NT2/D1 (cell line): ENCODE results near the gene ROBO2.
"Not testable (repeated sequence)": the region's sequence is repeated elsewhere in the genome, so short reads cannot be mapped to it uniquely, and the experiment has no call there.

ENCODE experiments used
- YY1 ChIP-seq: IDR thresholded peaks from 2 replicates; pipeline ENCODE4 v1.6.1; 2011; ENCODE audit not compliant: insufficient read length, insufficient read depth
- ZNF274 ChIP-seq: IDR thresholded peaks from 2 replicates; pipeline ENCODE4 v1.6.1; 2011; ENCODE audit warnings: mild to moderate bottlenecking, low read depth, low read length

DNA sequence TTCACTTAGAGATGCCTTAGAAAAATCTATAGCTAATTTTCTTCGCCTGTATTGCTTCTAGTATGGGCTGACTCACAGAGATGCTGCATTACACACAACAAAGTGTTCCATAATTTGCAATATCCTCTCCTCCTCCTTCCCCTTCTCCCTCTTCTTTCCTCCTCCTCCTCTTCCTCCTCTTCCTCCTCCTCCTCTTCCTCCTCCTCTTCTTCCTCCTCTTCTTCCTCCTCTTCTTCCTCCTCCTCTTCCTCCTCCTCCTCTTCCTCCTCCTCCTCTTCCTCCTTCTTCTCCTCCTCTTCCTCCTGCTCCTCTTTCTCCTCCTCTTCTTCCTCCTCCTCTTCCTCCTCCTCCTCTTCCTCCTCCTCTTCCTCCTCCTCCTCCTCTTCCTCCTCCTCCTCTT lies 370.4 kb downstream of the ROBO2 start:
- not testable (repeated sequence) for TF ChIP-seq ZNF274, YY1
